WTC11 (cell line): ENCODE results near the gene SLC46A3. TPM values are rescaled to one million over a fixed set of nuclear protein-coding genes. Genes with fewer than 3 reads are reported as not detected.
"Not testable (repeated sequence)": the region's sequence is repeated elsewhere in the genome, so short reads cannot be mapped to it uniquely, and the experiment has no call there.

Source experiments
- ATAC-seq: fragments of 200-7000 bp; cut with Tn5 transposase; 2 replicates; pipeline ENCODE4 v1.10.0; 2021; ENCODE audit warnings: mild to moderate bottlenecking, moderate library complexity
- CTCF ChIA-PET: fragments of 300-600 bp; sonication (Branson Sonifier 250); formaldehyde crosslinking; loops from one replicate; lab custom pipeline; 2021; ENCODE audit warnings: antibody characterized with exemption; lab: Charles Lee
- POLR2A ChIA-PET: fragments of 350-600 bp; sonication (Branson Sonifier 250); formaldehyde crosslinking; loops from one replicate; lab custom pipeline; 2021; ENCODE audit warnings: antibody characterized with exemption; lab: Charles Lee
- DNase-seq: peaks from one replicate; pipeline ENCODE4 v3.0.0; 2021; ENCODE audit warnings: low spot score
- H3K27ac Mint-ChIP-seq: 2 replicates; pipeline ENCODE4 v1.8.0; 2021; ENCODE audit warnings: mixed read lengths
- H3K27me3 Mint-ChIP-seq: 2 replicates; pipeline ENCODE4 v1.8.0; 2021; ENCODE audit warnings: low read depth, mild to moderate bottlenecking, moderate library complexity, mixed read lengths
- H3K36me3 Mint-ChIP-seq: 2 replicates; pipeline ENCODE4 v1.8.0; 2021; ENCODE audit warnings: mixed read lengths
- H3K4me1 Mint-ChIP-seq: 2 replicates; pipeline ENCODE4 v1.8.0; 2022; ENCODE audit warnings: mixed read lengths
- H3K4me3 Mint-ChIP-seq: 2 replicates; pipeline ENCODE4 v1.8.0; 2021; ENCODE audit warnings: mild to moderate bottlenecking, moderate library complexity, mixed read lengths
- H3K9me3 Mint-ChIP-seq: 2 replicates; pipeline ENCODE4 v1.8.0; 2021; ENCODE audit warnings: mixed read lengths
- CTCF ChIP-seq: fragments of 200-600 bp; IDR thresholded peaks from 2 replicates; pipeline ENCODE4 v1.8.0; 2022; ENCODE audit warnings: antibody characterized with exemption
- E2F4 ChIP-seq: sonication (generic); formaldehyde crosslinking; IDR thresholded peaks from 2 replicates; pipeline ENCODE4 v1.8.1; 2022; ENCODE audit warnings: low read depth, mild to moderate bottlenecking, moderate library complexity, missing genetic modification reagents, borderline replicate concordance
- EMX1 ChIP-seq: fragments of 250-450 bp; sonication (Bioruptor Pico); IDR thresholded peaks from 2 replicates; pipeline ENCODE4 v1.8.0; 2021; ENCODE audit warnings: mild to moderate bottlenecking
- ESRRA ChIP-seq: sonication (generic); formaldehyde crosslinking; IDR thresholded peaks from 2 replicates; pipeline ENCODE4 v1.8.1; 2022; ENCODE audit warnings: mild to moderate bottlenecking, missing genetic modification reagents, borderline replicate concordance
- GTF2I ChIP-seq: fragments of 250-450 bp; sonication (Bioruptor Pico); conservative IDR thresholded peaks from 2 replicates; pipeline ENCODE4 v1.4.0; 2021; ENCODE audit warnings: mild to moderate bottlenecking
- NFE2L1 ChIP-seq: sonication (generic); formaldehyde crosslinking; IDR thresholded peaks from 2 replicates; pipeline ENCODE4 v1.8.1; 2023; ENCODE audit warnings: missing genetic modification reagents
- PREB ChIP-seq: sonication (generic); formaldehyde crosslinking; IDR thresholded peaks from 2 replicates; pipeline ENCODE4 v1.8.1; 2022; ENCODE audit warnings: mild to moderate bottlenecking, missing genetic modification reagents, moderate library complexity, borderline replicate concordance
- PRRX2 ChIP-seq: fragments of 250-450 bp; sonication (Bioruptor Pico); IDR thresholded peaks from 2 replicates; pipeline ENCODE4 v1.8.0; 2021; ENCODE audit warnings: mild to moderate bottlenecking
- SMAD3 ChIP-seq: sonication (generic); formaldehyde crosslinking; IDR thresholded peaks from 2 replicates; pipeline ENCODE4 v1.8.0; 2022; ENCODE audit warnings: missing genetic modification reagents, mild to moderate bottlenecking, borderline replicate concordance
- SOX15 ChIP-seq: fragments of 250-450 bp; sonication (Bioruptor Pico); IDR thresholded peaks from 2 replicates; pipeline ENCODE4 v1.9.0; 2021; ENCODE audit warnings: mild to moderate bottlenecking
- USF2 ChIP-seq: sonication (generic); formaldehyde crosslinking; IDR thresholded peaks from 2 replicates; pipeline ENCODE4 v1.8.1; 2023; ENCODE audit warnings: mild to moderate bottlenecking, missing genetic modification reagents, moderate library complexity
- ZNF281 ChIP-seq: sonication (generic); formaldehyde crosslinking; IDR thresholded peaks from 2 replicates; pipeline ENCODE4 v1.8.0; 2023; ENCODE audit warnings: mild to moderate bottlenecking, missing genetic modification reagents
- ZNF317 ChIP-seq: sonication (generic); formaldehyde crosslinking; IDR thresholded peaks from 2 replicates; pipeline ENCODE4 v1.8.1; 2023; ENCODE audit warnings: low read depth, mild to moderate bottlenecking, moderate library complexity, missing genetic modification reagents, borderline replicate concordance
- ZNF396 ChIP-seq: fragments of 250-450 bp; sonication (Bioruptor Pico); IDR thresholded peaks from 2 replicates; pipeline ENCODE4 v1.8.0; 2021; ENCODE audit warnings: mild to moderate bottlenecking, moderate library complexity, borderline replicate concordance
- ZNF416 ChIP-seq: fragments of 250-450 bp; sonication (Bioruptor Pico); IDR thresholded peaks from 2 replicates; pipeline ENCODE4 v1.9.0; 2021; ENCODE audit warnings: mild to moderate bottlenecking, inconsistent platforms
- ZNF425 ChIP-seq: fragments of 250-450 bp; sonication (Bioruptor Pico); conservative IDR thresholded peaks from 2 replicates; pipeline ENCODE4 v1.9.0; 2021; ENCODE audit warnings: mild to moderate bottlenecking
- ZNF671 ChIP-seq: fragments of 250-450 bp; sonication (Bioruptor Pico); IDR thresholded peaks from 2 replicates; pipeline ENCODE4 v1.8.0; 2021; ENCODE audit warnings: mild to moderate bottlenecking
- total RNA-seq: library from RNA; stranded (reverse); gene quantifications from 3 replicates; pipeline ENCODE4 v1.2.3, GENCODE V29; 2021

The SLC46A3 gene
- total RNA-seq, 1 experiment from 2014 or later = 0.79 TPM

- TF ChIP-seq ESRRA (CRISPR knock-in tag) (no peak), ZNF425 (CRISPR knock-in tag) (no peak), NFE2L1 (no peak), USF2 (CRISPR knock-in tag) (no peak), ZNF396 (CRISPR knock-in tag) (no peak), GTF2I (no peak), ZNF416 (CRISPR knock-in tag) (no peak), EMX1 (CRISPR knock-in tag) (no peak)
These were observed 24.2 kb upstream of the SLC46A3 start (continued) for GRCh38 chr13:28743020-28743419.

GRCh38 chr13:28742445-28742844, 23.7 kb upstream of the SLC46A3 start:
- not testable (repeated sequence) for ATAC-seq, H3K27me3 Mint-ChIP-seq
- POLR2A ChIA-PET = interaction anchor here (0.7 kb wide), 1 partner anchor 1590 kb away, joined by 3 read pairs; no protein-coding TSS in a partner anchor

GRCh38 chr13:28741084-28741491, 22.3 kb upstream of the SLC46A3 start:
- Mint-ChIP-seq H3K27me3 (no peaks in the 10 kb centered on the region), H3K4me3 (no peak overlapping the region), H3K9me3 (peaks cover 8% of the 10 kb centered on the region), H3K27ac (no peak overlapping the region), H3K4me1 (peaks cover 28% of the 10 kb centered on the region), H3K36me3 (no peaks in the 10 kb centered on the region)
- CTCF ChIA-PET = no interaction called here
- DNase-seq (no peak), ATAC-seq (no peak)
- POLR2A ChIA-PET = no interaction called here
- TF ChIP-seq E2F4 (no peak), PRRX2 (CRISPR knock-in tag) (no peak), CTCF (no peak), SMAD3 (no peak), PREB (CRISPR knock-in tag) (no peak), ZNF671 (CRISPR knock-in tag) (no peak), SOX15 (CRISPR knock-in tag) (no peak), ZNF281 (no peak), GTF2I (no peak), ZNF317 (CRISPR knock-in tag) (no peak)

More at GRCh38 chr13:28742445-28742844, 23.7 kb upstream of the SLC46A3 start:
- H3K36me3 Mint-ChIP-seq, H3K4me3 Mint-ChIP-seq, DNase-seq, CTCF ChIA-PET, H3K9me3 Mint-ChIP-seq, H3K27ac Mint-ChIP-seq: not testable (repeated sequence)
- peaks cover 39% of the 10 kb centered on the region for H3K4me1 Mint-ChIP-seq
